Glomerular visceral epithelial cell (primary cell): ENCODE results near the gene FRMD8.
A peak's percentile ranks its signal among the peaks of the same experiment; 100 is the strongest.

ENCODE experiments used
- DNase-seq: peaks from one replicate; pipeline ENCODE4 v3.0.0-alpha.2; 2016; ENCODE audit errors: extremely low spot score

FRMD8 gene

DNA sequence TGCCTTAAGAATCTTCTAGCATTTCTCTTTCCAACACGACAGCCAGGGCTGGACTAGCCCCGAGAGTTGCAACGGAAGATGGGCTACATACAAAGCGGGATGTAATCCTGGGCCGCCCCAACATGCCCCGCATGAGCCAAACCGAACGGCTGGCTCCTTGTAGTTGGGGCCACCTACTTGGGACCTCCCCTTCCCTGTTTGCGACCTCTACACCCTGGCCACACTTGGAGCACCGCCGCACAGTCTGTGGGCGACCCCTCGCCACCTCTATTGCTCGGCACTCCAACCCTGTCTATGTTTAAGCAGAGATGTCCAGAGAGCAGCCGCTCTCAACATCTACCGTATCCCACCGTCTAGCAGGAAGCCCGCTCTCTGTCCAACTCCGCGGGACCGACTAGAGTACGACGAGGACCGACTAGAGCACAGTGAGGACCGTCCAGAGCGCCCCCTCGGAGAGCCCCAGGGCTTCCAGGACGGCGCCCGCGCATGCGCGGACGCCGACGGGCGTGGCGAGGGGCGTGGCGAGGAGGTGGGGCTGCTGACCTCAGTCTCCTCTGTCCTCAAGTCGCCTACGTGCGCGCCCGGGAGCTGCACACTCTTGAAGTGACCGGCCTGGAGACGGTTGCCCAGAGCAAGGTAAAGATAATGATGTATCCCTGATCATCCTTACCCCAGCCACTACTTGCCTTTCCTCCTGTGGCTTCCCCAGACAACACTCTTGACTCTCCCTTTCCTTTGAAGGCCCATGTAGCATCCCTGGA, 68.4 kb downstream of the FRMD8 start:
- DNase-seq, result peak; percentile 89

DNA sequence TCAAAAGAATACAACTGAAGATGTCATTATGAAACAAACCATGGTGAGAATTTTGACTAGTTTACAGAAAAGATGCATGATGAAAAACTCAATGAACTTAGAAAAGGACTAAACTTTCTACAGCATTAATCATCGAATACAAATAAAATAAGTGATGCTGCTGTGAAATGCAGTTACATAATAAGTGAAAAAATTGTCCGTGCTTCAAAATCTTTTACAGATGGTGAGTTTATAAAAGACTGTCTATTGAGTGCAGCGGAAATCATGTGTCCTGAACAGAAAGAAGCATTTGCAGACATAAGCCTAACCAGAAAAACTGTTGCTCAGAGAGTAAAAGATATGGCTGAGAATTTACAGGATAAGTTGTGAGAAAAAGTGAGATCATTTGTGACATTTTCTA, 70.0 kb downstream of the FRMD8 start:
- no peak for DNase-seq

DNA sequence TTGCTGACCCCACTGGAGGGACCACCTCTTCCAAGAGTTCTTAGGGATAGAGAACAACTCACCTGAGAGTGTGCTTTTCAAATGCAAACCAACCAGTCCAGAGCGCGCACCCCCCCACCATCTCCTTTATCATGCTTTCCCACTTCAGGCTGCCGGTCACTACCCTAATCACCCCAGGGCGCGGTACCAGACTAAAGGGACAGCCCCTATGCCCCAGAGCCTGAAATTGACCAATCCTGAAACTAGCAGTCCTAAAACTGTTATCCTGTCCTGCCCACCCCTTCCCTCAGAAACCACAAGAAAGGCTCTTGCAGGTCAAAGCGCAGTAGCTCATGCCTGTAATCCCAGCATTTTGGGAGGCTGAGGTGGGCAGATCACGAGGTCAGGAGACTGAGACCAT, 73.1 kb downstream of the FRMD8 start:
- DNase-seq, result no peak
